Lung (tissue), 13 donors: Measurements from ENCODE around the gene TRPC6. TPM values are rescaled to one million over a fixed set of nuclear protein-coding genes. Genes with fewer than 3 reads are reported as not detected.

Experiments used
- ATAC-seq: fragments of 200-7000 bp; cut with Tn5 transposase; one replicate; pipeline ENCODE4 v1.9.1; 2020; ENCODE audit warnings: moderate number of reproducible peaks; ENCODE audit not compliant: insufficient read depth, low FRiP score
- DNase-seq, 3 donors: peaks; one replicate each; pipeline ENCODE4 v3.0.0-alpha.2; 2013 to 2017
- H3K27ac ChIP-seq, 2 donors: one replicate each; pipeline ENCODE4 v1.5.1; 2013; ENCODE audit warnings: mild to moderate bottlenecking in 2 of 2, moderate library complexity in 2 of 2, control low read depth in 1 of 2, inconsistent platforms in 1 of 2, low read depth in 1 of 2, low read length in 1 of 2
- H3K27me3 ChIP-seq, 3 donors: one replicate each; pipeline ENCODE4 v1.5.1; 2013; ENCODE audit warnings: low read length in 2 of 3; ENCODE audit not compliant: control insufficient read depth in 3 of 3, insufficient read depth in 3 of 3
- H3K36me3 ChIP-seq, 4 donors: one replicate each; pipeline ENCODE4 v1.5.1; 2013; ENCODE audit warnings: low read length in 4 of 4, mild to moderate bottlenecking in 1 of 4, moderate library complexity in 1 of 4; ENCODE audit not compliant: control insufficient read depth in 4 of 4, insufficient read depth in 4 of 4
- H3K4me1 ChIP-seq, 5 donors: one replicate each; pipeline ENCODE4 v1.5.1; 2013; ENCODE audit warnings: low read length in 5 of 5, mild to moderate bottlenecking in 2 of 5, moderate library complexity in 1 of 5; ENCODE audit not compliant: control insufficient read depth in 5 of 5, insufficient read depth in 5 of 5
- H3K4me3 ChIP-seq: one replicate; pipeline ENCODE4 v1.5.1; 2013; ENCODE audit warnings: mild to moderate bottlenecking, control low read depth, moderate library complexity
- H3K9ac ChIP-seq, 2 donors: one replicate each; pipeline ENCODE4 v1.5.1; 2013; ENCODE audit warnings: low read length in 2 of 2, control low read depth in 1 of 2; ENCODE audit not compliant: insufficient read depth in 1 of 2
- H3K9me3 ChIP-seq, 4 donors: one replicate each; pipeline ENCODE4 v1.5.1; 2013; ENCODE audit warnings: low read length in 3 of 4, mild to moderate bottlenecking in 1 of 4, moderate library complexity in 1 of 4; ENCODE audit not compliant: control insufficient read depth in 4 of 4, insufficient read depth in 3 of 4
- CTCF ChIP-seq: IDR thresholded peaks from 2 replicates; pipeline ENCODE4 v1.5.1; 2012; ENCODE audit warnings: mild to moderate bottlenecking; ENCODE audit errors: control extremely low read depth, extremely low read depth
- WGBS, 2 donors: extraction: QIAGEN DNeasy Blood & Tissue Kit; methylation state at CpG; one replicate each; pipeline ENCODE4 v1.1.7; 2013; 5-methylcytosine and 5-hydroxymethylcytosine counted together
- polyA plus RNA-seq, 2 donors: library from polyadenylated mRNA; stranded (reverse); fragments of 200-250 nt; gene quantifications; one replicate each; pipeline ENCODE4 v1.2.1, GENCODE V29; 2013
- small RNA-seq: library from RNA; depleted of rRNA; stranded (forward); fragments of <200 nt; gene quantifications from one replicate; pipeline ENCODE3, GENCODE V24; 2014; ENCODE audit warnings: low replicate concordance
- total RNA-seq, 2 donors: library from RNA; depleted of rRNA in 1 of 2; stranded (reverse); fragments of >200 nt in 1 of 2; gene quantifications; one replicate each; pipeline ENCODE4 v1.2.1, GENCODE V29; 2014 to 2021
- donor health status: control.
- donor health status: control.
- donor health status: Bipolar disorder and iron deficiency.
- donor health status: healthy.
- donor health status: DM: yes; HTN: yes; CAD: no.

The TRPC6 gene
- total and polyA plus RNA-seq, 4 donors, result 3.3 to 66.5 (median 7.9) TPM

GRCh38 chr11:101428918-101429317 is 154.9 kb downstream of the TRPC6 start:
- WGBS, 2 donors, result 76 to 95% methylated on average over 1 of the region's 1 CpG
- H3K27ac ChIP-seq, result no peak overlapping the region

GRCh38 chr11:101407324-101407723 is 176.5 kb downstream of the TRPC6 start:
- Histone ChIP-seq H3K9me3 (no peaks in the 10 kb centered on the region), H3K4me1 (no peaks in the 10 kb centered on the region), H3K27me3 (no peaks in the 10 kb centered on the region), H3K36me3 (no peaks in the 10 kb centered on the region), H3K27ac (no peak overlapping the region), H3K4me3 (no peak overlapping the region), H3K9ac (no peak overlapping the region)
- ATAC-seq (no peak), DNase-seq (no peak)
- no peak for TF ChIP-seq CTCF
- 83 to 90% methylated on average over 2 of the region's 2 CpGs for WGBS, 2 donors

More at GRCh38 chr11:101428918-101429317, 154.9 kb downstream of the TRPC6 start:
- Histone ChIP-seq H3K9me3 (peaks cover 0 to 2% (median 1%) of the 10 kb centered on the region in 4 donors), H3K4me1 (peaks cover 0 to 45% (median 2%) of the 10 kb centered on the region in 5 donors), H3K36me3 (no peaks in the 10 kb centered on the region), H3K9ac (no peak overlapping the region), H3K27me3 (no peaks in the 10 kb centered on the region), H3K4me3 (no peak overlapping the region)
- ATAC-seq (no peak), DNase-seq (peak in 2 of 3 donors; percentile 58 to 70)
- TF ChIP-seq CTCF, result no peak

Small RNA genes within 50 kb of the gene (small RNA-seq; reads per million reads assigned to genes)
- 0.13 reads per million for gene MIR3920
